DND-41 (cell line): ENCODE data around the gene ELAVL1.

Source experiments
- EZH2 ChIP-seq: IDR thresholded peaks from 3 replicates; pipeline ENCODE4 v1.6.1; 2012; ENCODE audit warnings: borderline replicate concordance, low read depth, mild to moderate bottlenecking, moderate library complexity, low read length, inconsistent platforms; ENCODE audit not compliant: severe bottlenecking
- TF ChIP-seq, protein P1 (sequence below): IDR thresholded peaks from 2 replicates; pipeline ENCODE4 v1.5.1; 2012; ENCODE audit warnings: borderline replicate concordance, low read length, moderate library complexity, mild to moderate bottlenecking; ENCODE audit not compliant: poor library complexity, severe bottlenecking; ENCODE audit errors: extremely low read depth

DNA sequence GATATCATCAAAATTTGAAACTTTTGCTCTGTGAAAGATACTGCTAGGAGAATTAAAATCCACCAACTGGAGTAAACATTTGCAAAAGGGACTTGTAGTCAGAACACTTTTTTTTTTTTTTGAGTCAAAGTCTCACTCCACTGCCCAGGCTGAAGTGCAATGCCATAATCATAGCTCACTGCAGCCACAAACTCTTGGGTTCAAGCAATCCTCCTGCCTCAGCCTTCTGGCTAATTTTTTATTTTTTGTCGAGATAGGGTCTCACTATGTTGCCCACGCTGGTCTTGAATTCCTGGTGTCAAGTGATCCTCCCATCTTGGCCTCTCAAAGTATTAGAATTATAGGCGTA lies 9.7 kb downstream of the ELAVL1 start:
- TF ChIP-seq, protein P1, sequence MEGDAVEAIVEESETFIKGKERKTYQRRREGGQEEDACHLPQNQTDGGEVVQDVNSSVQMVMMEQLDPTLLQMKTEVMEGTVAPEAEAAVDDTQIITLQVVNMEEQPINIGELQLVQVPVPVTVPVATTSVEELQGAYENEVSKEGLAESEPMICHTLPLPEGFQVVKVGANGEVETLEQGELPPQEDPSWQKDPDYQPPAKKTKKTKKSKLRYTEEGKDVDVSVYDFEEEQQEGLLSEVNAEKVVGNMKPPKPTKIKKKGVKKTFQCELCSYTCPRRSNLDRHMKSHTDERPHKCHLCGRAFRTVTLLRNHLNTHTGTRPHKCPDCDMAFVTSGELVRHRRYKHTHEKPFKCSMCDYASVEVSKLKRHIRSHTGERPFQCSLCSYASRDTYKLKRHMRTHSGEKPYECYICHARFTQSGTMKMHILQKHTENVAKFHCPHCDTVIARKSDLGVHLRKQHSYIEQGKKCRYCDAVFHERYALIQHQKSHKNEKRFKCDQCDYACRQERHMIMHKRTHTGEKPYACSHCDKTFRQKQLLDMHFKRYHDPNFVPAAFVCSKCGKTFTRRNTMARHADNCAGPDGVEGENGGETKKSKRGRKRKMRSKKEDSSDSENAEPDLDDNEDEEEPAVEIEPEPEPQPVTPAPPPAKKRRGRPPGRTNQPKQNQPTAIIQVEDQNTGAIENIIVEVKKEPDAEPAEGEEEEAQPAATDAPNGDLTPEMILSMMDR: no peak
- TF ChIP-seq EZH2: no peak
